Mesendoderm (in vitro differentiated cells): ENCODE results near the gene RPP21.

Source experiments
- DNase-seq: peaks from one replicate; pipeline ENCODE4 v3.0.0; 2013
- H2AK5ac ChIP-seq: 2 replicates; pipeline ENCODE4 v1.6.1; 2013; ENCODE audit warnings: low read length, inconsistent platforms
- H2BK120ac ChIP-seq: 2 replicates; pipeline ENCODE4 v1.6.1; 2013; ENCODE audit warnings: low read depth, mild to moderate bottlenecking, low read length, moderate library complexity, mixed read lengths
- H2BK15ac ChIP-seq: replicated peaks from 2 replicates; pipeline ENCODE4 v1.6.1; 2013; ENCODE audit warnings: low read depth, mild to moderate bottlenecking, moderate library complexity
- H2BK5ac ChIP-seq: 2 replicates; pipeline ENCODE4 v1.6.1; 2013; ENCODE audit warnings: low read length, inconsistent platforms
- H3K18ac ChIP-seq: 2 replicates; pipeline ENCODE4 v1.6.1; 2013; ENCODE audit warnings: mild to moderate bottlenecking, low read length, mixed read lengths
- H3K23ac ChIP-seq: one replicate; pipeline ENCODE4 v1.6.1; 2013; ENCODE audit warnings: low read length
- H3K27ac ChIP-seq: 2 replicates; pipeline ENCODE4 v1.5.1; 2013; ENCODE audit warnings: low read depth, mild to moderate bottlenecking, inconsistent platforms, low read length, moderate library complexity
- H3K27me3 ChIP-seq: 2 replicates; pipeline ENCODE4 v1.6.1; 2013; ENCODE audit warnings: low read length, control low read depth, mild to moderate bottlenecking, inconsistent platforms; ENCODE audit not compliant: insufficient read depth, poor library complexity
- H3K36me3 ChIP-seq: 2 replicates; pipeline ENCODE4 v1.6.1; 2013; ENCODE audit warnings: low read length, inconsistent platforms; ENCODE audit not compliant: control insufficient read depth, insufficient read depth
- H3K4ac ChIP-seq: one replicate; pipeline ENCODE4 v1.6.1; 2013; ENCODE audit warnings: low read depth, mild to moderate bottlenecking, low read length, moderate library complexity
- H3K4me1 ChIP-seq: 2 replicates; pipeline ENCODE4 v1.6.1; 2013; ENCODE audit warnings: low read depth, low read length, inconsistent platforms; ENCODE audit not compliant: control insufficient read depth
- H3K4me2 ChIP-seq: 2 replicates; pipeline ENCODE4 v1.6.1; 2013; ENCODE audit warnings: low read length
- H3K4me3 ChIP-seq: 2 replicates; pipeline ENCODE4 v1.5.1; 2013; ENCODE audit warnings: mild to moderate bottlenecking, low read length
- H3K56ac ChIP-seq: one replicate; pipeline ENCODE4 v1.6.1; 2013; ENCODE audit warnings: low read length
- H3K79me1 ChIP-seq: 2 replicates; pipeline ENCODE4 v1.6.1; 2013; ENCODE audit warnings: low read length, inconsistent platforms
- H3K79me2 ChIP-seq: 2 replicates; pipeline ENCODE4 v1.6.1; 2013; ENCODE audit warnings: mild to moderate bottlenecking, low read length; ENCODE audit not compliant: control insufficient read depth, insufficient read depth
- H3K9ac ChIP-seq: 2 replicates; pipeline ENCODE4 v1.6.1; 2013; ENCODE audit warnings: low read length, inconsistent platforms
- H4K5ac ChIP-seq: one replicate; pipeline ENCODE4 v1.6.1; 2013; ENCODE audit warnings: low read length
- H4K8ac ChIP-seq: one replicate; pipeline ENCODE4 v1.6.1; 2013; ENCODE audit warnings: low read depth, mild to moderate bottlenecking, control low read depth, low read length, moderate library complexity
- WGBS: extraction: QIAGEN DNeasy Blood & Tissue Kit; methylation state at CpG from one replicate; pipeline ENCODE4 v1.1.7; 2013; ENCODE audit warnings: low lambda C conversion rate, missing lambda C conversion rate; ENCODE audit not compliant: insufficient coverage; ENCODE audit errors: extremely low coverage; 5-methylcytosine and 5-hydroxymethylcytosine counted together

Gene RPP21

GRCh38 chr6:30334075-30334783 is 10.7 kb upstream of the RPP21 start:
- no CpG with 5 or more reads among the region's 2 CpGs for WGBS

GRCh38 chr6:30340589-30341054 is 4.3 kb upstream of the RPP21 start:
- H2BK5ac ChIP-seq, result no peak overlapping the region
- no peak overlapping the region for H3K4ac ChIP-seq
- H3K36me3 ChIP-seq, result peaks cover 2% of the 10 kb centered on the region
- no peak overlapping the region for H3K23ac ChIP-seq
- DNase-seq, result no peak
- no CpG with 5 or more reads among the region's 6 CpGs for WGBS
- no peak overlapping the region for H3K4me3 ChIP-seq
- no peak overlapping the region for H3K18ac ChIP-seq
- H4K5ac ChIP-seq, result no peak overlapping the region
- no peaks in the 10 kb centered on the region for H3K79me1 ChIP-seq
- H2AK5ac ChIP-seq, result no peak overlapping the region
- no peaks in the 10 kb centered on the region for H3K79me2 ChIP-seq
- no peak overlapping the region for H3K27ac ChIP-seq
- H3K4me2 ChIP-seq, result no peak overlapping the region
- H3K4me1 ChIP-seq, result no peaks in the 10 kb centered on the region
- no peak overlapping the region for H4K8ac ChIP-seq
- H2BK15ac ChIP-seq, result no peak overlapping the region
- no peak overlapping the region for H2BK120ac ChIP-seq
- no peaks in the 10 kb centered on the region for H3K27me3 ChIP-seq
- H3K9ac ChIP-seq, result no peak overlapping the region
- no peak overlapping the region for H3K56ac ChIP-seq

More at GRCh38 chr6:30334075-30334783, 10.7 kb upstream of the RPP21 start:
- Histone ChIP-seq H3K36me3 (no peaks in the 10 kb centered on the region), H2AK5ac (no peak overlapping the region), H3K4ac (no peak overlapping the region), H3K79me2 (no peaks in the 10 kb centered on the region), H3K79me1 (no peaks in the 10 kb centered on the region), H4K8ac (no peak overlapping the region), H3K56ac (no peak overlapping the region), H3K27me3 (no peaks in the 10 kb centered on the region), H2BK120ac (no peak overlapping the region), H3K4me1 (no peaks in the 10 kb centered on the region), H3K9ac (no peak overlapping the region), H4K5ac (no peak overlapping the region), H3K4me2 (no peak overlapping the region), H3K4me3 (no peak overlapping the region), H3K23ac (no peak overlapping the region), H2BK15ac (no peak overlapping the region), H2BK5ac (no peak overlapping the region), H3K27ac (no peak overlapping the region), H3K18ac (no peak overlapping the region)
- DNase-seq, result no peak

DNA sequence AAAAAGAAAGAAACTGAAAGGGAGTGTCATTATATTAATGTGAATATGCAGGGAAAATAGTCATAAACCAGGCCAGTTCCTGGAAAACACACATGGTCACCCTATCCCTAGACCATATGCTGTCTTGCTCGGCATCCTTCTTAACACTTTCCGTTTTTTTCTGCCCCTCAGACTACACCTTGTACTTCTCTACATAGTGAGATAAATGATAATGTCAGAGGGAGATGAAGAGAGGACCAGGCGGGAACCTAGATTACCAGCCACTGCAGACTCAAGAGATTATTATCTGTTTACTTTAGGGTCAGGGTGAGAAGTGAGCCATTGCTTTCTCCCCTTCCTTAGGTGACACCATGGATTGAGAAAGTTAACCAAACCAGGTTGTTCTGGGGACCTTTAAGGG is 3.7 kb upstream of the RPP21 start:
- no CpG with 5 or more reads among the region's 3 CpGs for WGBS
- no peak for DNase-seq
- H3K4me2 ChIP-seq, result no peak overlapping the region

GRCh38 chr6:30341728-30342127 is 3.2 kb upstream of the RPP21 start:
- peaks cover 8% of the 10 kb centered on the region for H3K79me1 ChIP-seq
- H2BK15ac ChIP-seq, result no peak overlapping the region
- H3K18ac ChIP-seq, result no peak overlapping the region
- H3K56ac ChIP-seq, result no peak overlapping the region
- H3K9ac ChIP-seq, result no peak overlapping the region
- no CpG with 5 or more reads among the region's 16 CpGs for WGBS
- peaks cover 7% of the 10 kb centered on the region for H3K36me3 ChIP-seq
- no peak overlapping the region for H3K4ac ChIP-seq
- H4K8ac ChIP-seq, result no peak overlapping the region
- no peak overlapping the region for H2AK5ac ChIP-seq
- H3K23ac ChIP-seq, result no peak overlapping the region
- H4K5ac ChIP-seq, result no peak overlapping the region
- H2BK5ac ChIP-seq, result no peak overlapping the region
- no peak for DNase-seq
- no peaks in the 10 kb centered on the region for H3K79me2 ChIP-seq
- H3K4me1 ChIP-seq, result peaks cover 2% of the 10 kb centered on the region
- H3K4me2 ChIP-seq, result no peak overlapping the region
- no peak overlapping the region for H2BK120ac ChIP-seq
- no peak overlapping the region for H3K27ac ChIP-seq
- no peaks in the 10 kb centered on the region for H3K27me3 ChIP-seq
- H3K4me3 ChIP-seq, result no peak overlapping the region

More for the DNA sequence above, 3.7 kb upstream of the RPP21 start:
- Histone ChIP-seq H3K27ac (no peak overlapping the region), H2AK5ac (no peak overlapping the region), H2BK5ac (no peak overlapping the region), H3K9ac (no peak overlapping the region), H3K56ac (no peak overlapping the region), H2BK15ac (no peak overlapping the region), H4K5ac (no peak overlapping the region), H3K23ac (no peak overlapping the region), H4K8ac (no peak overlapping the region), H3K79me2 (no peaks in the 10 kb centered on the region), H3K4me1 (peaks cover 2% of the 10 kb centered on the region), H3K79me1 (peaks cover 5% of the 10 kb centered on the region), H3K27me3 (no peaks in the 10 kb centered on the region), H3K36me3 (peaks cover 2% of the 10 kb centered on the region), H2BK120ac (no peak overlapping the region), H3K4me3 (no peak overlapping the region), H3K4ac (no peak overlapping the region), H3K18ac (no peak overlapping the region)

GRCh38 chr6:30344191-30344867 is 627 bp upstream of the RPP21 start:
- no peak overlapping the region for H2BK5ac ChIP-seq
- no peak for DNase-seq
- WGBS, result no CpG with 5 or more reads among the region's 4 CpGs
- H3K79me2 ChIP-seq, result no peaks in the 10 kb centered on the region
- no peak overlapping the region for H2BK120ac ChIP-seq
- no peak overlapping the region for H4K5ac ChIP-seq
- H3K4ac ChIP-seq, result no peak overlapping the region
- no peak overlapping the region for H2BK15ac ChIP-seq
- no peak overlapping the region for H3K23ac ChIP-seq
- H3K56ac ChIP-seq, result no peak overlapping the region
- H3K36me3 ChIP-seq, result peaks cover 7% of the 10 kb centered on the region
- no peak overlapping the region for H3K27ac ChIP-seq
- peaks cover 8% of the 10 kb centered on the region for H3K79me1 ChIP-seq
- H2AK5ac ChIP-seq, result no peak overlapping the region
- H3K4me2 ChIP-seq, result no peak overlapping the region
- H3K4me1 ChIP-seq, result peaks cover 2% of the 10 kb centered on the region
- no peaks in the 10 kb centered on the region for H3K27me3 ChIP-seq
- H3K4me3 ChIP-seq, result no peak overlapping the region
- no peak overlapping the region for H4K8ac ChIP-seq
- no peak overlapping the region for H3K18ac ChIP-seq
- H3K9ac ChIP-seq, result peak overlapping the region; percentile 8
